ENCODE data around the gene MEGF11.

DNA sequence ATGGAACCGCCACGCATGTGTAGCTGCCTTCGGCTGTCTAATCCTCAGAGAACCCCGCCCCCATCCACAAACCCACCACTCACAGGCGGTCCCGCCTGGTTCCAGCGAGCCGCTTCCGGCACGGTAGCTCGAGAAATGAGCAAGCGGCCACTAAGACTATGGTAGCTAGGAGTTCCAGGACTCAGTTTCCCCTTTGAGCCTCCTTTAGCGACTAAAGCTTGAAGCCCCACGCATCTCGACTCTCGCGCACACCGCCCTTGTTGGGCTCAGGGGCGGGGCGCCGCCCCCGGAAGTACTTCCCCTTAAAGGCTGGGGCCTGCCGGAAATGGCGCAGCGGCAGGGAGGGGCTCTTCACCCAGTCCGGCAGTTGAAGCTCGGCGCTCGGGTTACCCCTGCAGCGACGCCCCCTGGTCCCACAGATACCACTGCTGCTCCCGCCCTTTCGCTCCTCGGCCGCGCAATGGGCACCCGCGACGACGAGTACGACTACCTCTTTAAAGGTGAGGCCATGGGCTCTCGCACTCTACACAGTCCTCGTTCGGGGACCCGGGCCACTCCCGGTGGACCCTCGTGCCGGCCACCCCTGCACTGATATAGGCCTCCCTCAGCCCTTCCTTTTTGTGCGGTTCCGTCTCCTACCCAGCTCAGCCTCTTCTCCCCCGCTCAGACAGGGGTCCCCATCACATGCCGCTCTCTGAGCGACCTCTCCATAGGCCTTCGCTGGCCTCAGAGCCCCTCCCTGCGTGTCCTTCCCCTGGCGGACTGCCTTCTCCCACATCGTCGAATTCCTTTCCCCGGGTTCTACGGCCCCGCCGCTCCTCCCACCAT lies 384.2 kb downstream of the MEGF11 start, which contains the start of gene RAB11A:
- TF ChIP-seq GATA2 (IDR thresholded peaks at IDR 0.05; ENCODE audit: low read depth, low read length): 0 out of 2 replicates have a peak, but pooled peaks have one; percentile 0
- TF ChIP-seq GATA3 (IDR thresholded peaks at IDR 0.05; ENCODE audit: low read depth, low read length): no peak
